HG03135 (cell line): ENCODE data around the gene GPC6.

Source experiments
- ATAC-seq: cut with Tn5 transposase; IDR thresholded peaks from one replicate; pipeline ENCODE4 v1.9.1; 2021; ENCODE audit warnings: mild to moderate bottlenecking, moderate library complexity; ENCODE audit not compliant: unreplicated experiment

The GPC6 gene

GRCh38 chr13:94415500-94416237 is 1189.1 kb downstream of the GPC6 start:
- no peak for ATAC-seq

GRCh38 chr13:94416454-94417080 is 1190.0 kb downstream of the GPC6 start:
- no peak for ATAC-seq

DNA sequence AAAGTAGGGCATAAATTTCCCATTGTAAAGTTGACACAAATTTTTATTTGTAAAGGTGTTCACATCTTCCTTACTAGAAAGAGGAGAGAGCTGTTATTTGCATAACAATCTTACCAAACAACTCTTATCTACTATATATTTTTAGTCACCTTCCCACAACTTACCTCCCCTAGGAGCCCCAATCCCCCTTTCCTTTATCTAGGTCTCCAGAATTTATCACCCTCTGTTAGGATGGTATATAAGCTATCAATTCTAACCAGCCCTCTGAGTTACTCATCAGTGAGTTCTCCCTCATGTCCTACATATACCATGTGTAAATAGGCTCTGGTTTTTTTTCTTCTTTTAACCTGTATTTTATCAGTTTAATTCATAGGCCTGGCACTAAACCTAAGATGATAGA is 1190.7 kb downstream of the GPC6 start:
- ATAC-seq = no peak

DNA sequence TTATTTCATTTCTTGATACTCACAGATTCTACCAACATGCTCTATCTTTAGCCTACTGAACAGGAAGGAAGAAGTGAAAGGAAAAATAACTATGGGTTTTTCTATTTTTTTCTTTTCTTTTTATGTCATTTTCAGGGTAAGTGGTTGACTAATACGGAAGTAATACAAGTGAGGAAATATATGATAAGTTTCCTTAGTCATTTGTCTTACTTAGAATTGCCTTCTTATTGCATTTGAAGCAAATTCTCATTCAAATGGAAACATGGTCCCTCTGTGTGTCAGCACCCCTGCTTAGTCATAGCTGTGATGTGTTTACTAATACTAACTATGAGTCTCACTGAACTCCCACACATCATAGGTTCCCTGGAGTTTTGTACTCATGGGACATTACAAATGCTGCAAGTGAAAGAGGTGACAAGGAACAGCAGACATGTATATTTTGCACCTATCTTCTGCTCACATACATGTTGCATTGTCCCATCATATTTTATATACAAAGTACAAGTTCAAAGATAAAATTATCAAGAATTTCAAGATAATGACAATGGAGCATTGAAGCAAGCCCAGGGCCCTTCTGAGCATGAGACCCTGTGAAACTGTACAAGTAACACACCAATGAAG is 1192.8 kb downstream of the GPC6 start:
- peak; percentile 64 for ATAC-seq

DNA sequence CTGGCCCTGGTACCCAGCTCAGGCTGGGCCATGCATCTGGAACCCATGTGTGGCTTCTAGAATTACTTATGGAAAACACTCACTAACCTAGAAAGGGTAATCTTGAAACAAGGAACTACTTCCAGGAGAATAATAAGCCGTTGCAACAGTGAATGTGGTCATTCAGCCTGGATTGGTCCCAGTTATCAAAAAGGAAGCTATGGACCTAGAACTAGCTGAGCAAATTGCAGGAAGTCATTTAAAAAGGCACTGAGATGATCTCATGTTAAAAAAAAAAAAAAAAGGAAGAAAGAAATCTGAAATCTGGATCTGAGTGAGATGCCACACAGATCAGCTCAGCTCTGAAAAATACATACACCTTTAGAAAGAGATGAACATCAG is 1193.3 kb downstream of the GPC6 start:
- ATAC-seq = no peak

DNA sequence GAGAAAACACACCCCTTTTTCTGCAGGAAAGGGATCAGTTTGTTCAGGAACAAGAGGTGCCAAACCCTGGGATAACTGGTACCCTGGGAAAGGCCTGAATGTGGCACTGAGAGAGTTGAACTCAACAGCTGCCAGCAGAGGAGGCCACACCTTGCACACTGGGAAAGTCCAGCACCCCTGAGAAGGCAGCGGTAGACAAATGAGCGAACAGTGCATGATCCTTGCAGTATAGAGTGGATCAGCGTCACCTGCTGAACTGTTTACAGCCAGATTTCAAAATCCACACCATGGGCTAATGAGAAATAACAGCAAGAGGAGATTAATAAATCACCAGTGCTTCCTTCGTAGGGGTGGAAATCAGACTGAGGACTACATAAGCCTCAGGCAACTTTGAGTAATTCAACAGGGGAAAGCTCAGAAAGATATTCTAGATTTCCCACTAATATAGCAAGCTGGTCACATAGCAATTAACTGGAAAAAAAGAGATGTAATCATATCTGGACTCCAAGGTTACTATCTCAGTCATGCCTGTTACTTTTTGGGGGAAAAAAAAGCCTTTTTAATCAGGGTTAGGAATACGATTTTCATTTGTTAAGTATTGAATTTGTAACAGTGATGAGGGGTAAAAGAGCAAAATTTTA is 1200.8 kb downstream of the GPC6 start:
- no peak for ATAC-seq

DNA sequence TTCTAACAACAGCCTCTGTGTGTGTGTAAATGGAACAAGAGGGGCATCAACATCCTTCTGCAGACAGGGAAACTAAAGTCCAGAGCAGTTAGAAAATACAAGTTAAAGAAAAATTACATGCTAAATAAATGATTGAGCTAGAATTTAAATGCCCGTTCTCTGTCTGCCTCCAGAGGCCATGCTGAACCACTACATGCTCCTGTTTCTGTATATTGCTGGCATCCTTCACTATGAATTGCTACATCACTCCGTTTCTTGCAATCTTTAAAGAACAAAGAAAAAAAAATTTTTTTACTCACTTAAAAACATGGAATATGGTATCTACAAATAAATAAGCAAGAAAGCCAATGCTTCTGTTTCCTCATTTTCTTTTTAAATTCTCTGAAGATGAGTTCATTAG is 1205.0 kb downstream of the GPC6 start:
- ATAC-seq = no peak

DNA sequence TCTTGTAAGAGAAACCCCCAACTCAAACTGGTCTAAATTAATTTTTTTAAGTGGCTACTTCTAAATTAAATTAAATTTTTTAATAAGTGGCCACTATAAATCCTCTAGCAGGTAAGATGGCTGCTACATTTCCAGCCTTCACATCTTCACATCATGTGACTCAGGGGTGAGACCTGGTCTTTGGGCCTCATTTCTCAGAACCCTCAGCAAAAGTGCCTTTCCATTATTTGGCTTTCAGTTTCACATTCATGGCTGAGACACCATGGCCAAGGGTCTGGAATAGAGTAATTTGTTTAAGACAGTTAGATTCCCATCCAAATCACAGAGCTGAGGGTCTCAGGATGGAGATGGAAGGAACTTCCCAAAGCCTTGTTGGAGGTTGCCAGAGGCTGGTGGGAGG is 1205.4 kb downstream of the GPC6 start:
- no peak for ATAC-seq

DNA sequence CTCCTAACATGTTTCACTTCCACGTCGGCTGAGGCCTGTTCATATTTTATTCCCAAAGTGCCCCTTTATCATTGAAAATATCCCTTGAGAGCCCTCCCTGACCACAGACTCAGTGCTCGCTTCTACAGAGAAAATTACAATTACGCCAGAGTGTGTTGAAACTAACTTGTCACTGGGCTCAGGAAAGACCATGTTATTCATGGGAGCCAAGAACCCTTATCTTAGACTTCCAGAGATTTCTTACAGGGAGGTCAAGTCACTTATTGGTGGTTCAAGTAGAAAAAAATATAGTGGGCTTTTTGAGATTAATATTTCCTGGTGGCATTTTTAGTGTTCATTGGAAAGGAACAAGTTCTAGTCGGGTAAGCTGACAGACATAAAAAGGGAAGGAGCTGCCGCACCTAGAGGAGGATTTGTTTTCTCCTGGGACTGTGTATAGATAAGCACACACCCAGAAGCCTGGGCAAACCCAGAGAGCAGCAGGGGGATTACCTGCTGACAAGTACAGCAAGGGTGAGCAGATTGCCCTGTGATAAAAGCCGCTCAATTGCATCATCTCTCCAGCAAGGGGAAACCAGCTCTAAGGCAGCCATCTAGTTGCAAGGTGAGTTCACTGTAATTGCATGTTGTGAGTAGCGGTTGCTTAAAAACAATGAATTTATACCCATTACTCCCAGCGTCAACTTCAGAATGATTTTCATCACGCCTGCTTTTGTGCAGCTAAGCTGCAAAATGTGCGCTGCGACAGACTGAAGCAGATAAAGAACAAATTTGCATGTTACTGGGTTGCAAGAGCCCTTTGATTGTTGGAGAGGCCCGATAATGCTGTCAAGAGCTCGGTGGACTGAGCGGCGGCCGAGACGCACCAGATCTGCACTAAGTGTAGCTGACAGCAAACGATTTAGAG is 1206.7 kb downstream of the GPC6 start:
- ATAC-seq = no peak

DNA sequence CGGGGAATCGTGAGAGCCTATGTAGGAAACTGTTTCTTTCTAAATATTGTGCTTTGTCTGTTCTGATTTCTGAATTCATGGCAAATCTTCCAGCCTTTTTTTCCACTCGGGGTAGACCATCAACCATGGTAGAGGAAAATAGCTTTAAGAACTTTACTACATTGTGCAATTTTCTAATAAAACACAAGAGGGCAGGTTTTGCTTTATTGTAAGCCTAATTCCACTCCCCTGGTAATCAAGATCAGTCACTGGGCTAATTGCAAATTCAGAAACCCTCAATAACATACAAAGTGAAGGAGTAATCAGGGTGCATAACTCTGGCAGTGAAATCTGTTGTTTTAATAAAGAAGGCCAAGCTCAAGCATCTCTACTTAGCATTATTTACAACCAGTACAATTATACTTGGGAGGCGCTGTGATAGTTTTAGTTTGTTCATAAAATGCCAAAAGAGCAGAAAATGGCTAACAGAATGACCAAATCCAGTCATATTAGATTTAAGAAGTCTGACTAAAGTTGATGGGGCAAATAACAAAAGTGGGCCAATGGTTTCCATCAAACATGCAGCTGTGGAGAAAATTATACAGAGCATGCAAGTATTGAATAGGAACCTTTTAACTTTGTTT is 1209.1 kb downstream of the GPC6 start:
- peak; percentile 61 for ATAC-seq

GRCh38 chr13:94444826-94445225 is 1218.2 kb downstream of the GPC6 start:
- no peak for ATAC-seq

GRCh38 chr13:94454334-94454733 is 1227.7 kb downstream of the GPC6 start:
- no peak for ATAC-seq

GRCh38 chr13:94454906-94455305 is 1228.3 kb downstream of the GPC6 start:
- no peak for ATAC-seq

- ATAC-seq = no peak
These were observed 1228.8 kb downstream of the GPC6 start for GRCh38 chr13:94455414-94455813.
